Spleen (tissue), 7 donors: ENCODE results near the gene CDC42BPG.

Source experiments
- POLR2AphosphoS5 ChIP-seq, 3 donors: sonication (generic); formaldehyde crosslinking; IDR thresholded peaks; one replicate each; pipeline ENCODE4 v1.5.1; 2017; ENCODE audit warnings: antibody characterized with exemption in 3 of 3
- TF ChIP-seq, protein P1 (sequence below), 11 experiments: fragments of 200-600 bp in 7 of 11; fragments of 450-650 bp in 4 of 11; sonication (generic) in 4 of 11; IDR thresholded peaks in 8 of 11; conservative IDR thresholded peaks in 3 of 11; 1 replicate in 7 of 11; 2 replicates in 4 of 11; pipeline versions ENCODE4 v1.4.0 to v1.8.0; 2016 to 2021; ENCODE audit warnings: antibody characterized with exemption in 11 of 11, inconsistent platforms in 4 of 11, mild to moderate bottlenecking in 1 of 11
- donor health status: DM: no; HTN: no; CAD: no; lungs with moderate emphysema.
- donor health status: DM: no; HTN: no; CAD: no.
- donor health status: DM: no; HTN: no; CAD: no.

DNA sequence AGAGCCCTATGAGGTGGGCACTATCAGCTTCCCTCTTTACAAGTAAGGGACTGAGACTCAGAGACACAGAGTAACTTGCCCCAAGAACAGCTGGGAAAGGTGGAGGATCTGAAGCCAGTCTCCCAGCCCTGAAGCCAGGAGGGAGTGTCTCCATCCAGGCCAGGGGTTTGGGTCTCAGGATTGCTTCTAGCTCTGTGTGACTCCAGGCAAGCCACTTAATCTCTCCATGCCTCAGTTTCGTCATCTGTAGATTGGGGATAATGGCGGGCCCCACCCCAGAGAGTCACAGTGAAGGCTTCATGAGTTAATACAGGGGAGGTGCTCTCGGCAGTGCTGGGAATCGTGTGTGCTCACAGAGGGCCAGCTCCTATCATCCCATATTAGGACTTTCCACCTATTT is 52.0 kb downstream of the CDC42BPG start:
- TF ChIP-seq, protein P1, sequence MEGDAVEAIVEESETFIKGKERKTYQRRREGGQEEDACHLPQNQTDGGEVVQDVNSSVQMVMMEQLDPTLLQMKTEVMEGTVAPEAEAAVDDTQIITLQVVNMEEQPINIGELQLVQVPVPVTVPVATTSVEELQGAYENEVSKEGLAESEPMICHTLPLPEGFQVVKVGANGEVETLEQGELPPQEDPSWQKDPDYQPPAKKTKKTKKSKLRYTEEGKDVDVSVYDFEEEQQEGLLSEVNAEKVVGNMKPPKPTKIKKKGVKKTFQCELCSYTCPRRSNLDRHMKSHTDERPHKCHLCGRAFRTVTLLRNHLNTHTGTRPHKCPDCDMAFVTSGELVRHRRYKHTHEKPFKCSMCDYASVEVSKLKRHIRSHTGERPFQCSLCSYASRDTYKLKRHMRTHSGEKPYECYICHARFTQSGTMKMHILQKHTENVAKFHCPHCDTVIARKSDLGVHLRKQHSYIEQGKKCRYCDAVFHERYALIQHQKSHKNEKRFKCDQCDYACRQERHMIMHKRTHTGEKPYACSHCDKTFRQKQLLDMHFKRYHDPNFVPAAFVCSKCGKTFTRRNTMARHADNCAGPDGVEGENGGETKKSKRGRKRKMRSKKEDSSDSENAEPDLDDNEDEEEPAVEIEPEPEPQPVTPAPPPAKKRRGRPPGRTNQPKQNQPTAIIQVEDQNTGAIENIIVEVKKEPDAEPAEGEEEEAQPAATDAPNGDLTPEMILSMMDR (IDR thresholded peaks at IDR 0.05 in 8 of 11, conservative IDR thresholded peaks at IDR 0.05 in 3 of 11) = no peak
- TF ChIP-seq POLR2AphosphoS5 (IDR thresholded peaks at IDR 0.05) = no peak
